HCT116 (cell line): ENCODE measurements around the gene HPCAL1. TPM values are rescaled to one million over a fixed set of nuclear protein-coding genes. Genes with fewer than 3 reads are reported as not detected.

Experiments
- ATAC-seq: fragments of 200-7000 bp; cut with Tn5 transposase; 2 replicates; pipeline ENCODE4 v1.9.1; 2020; ENCODE audit warnings: mild to moderate bottlenecking, moderate library complexity
- BruUV-seq: library from RNA; stranded (reverse); fragments of 400-500 nt; replicated peaks from 2 replicates; lab custom pipeline; 2021; lab: Mats Ljungman, UMichigan
- CTCF ChIA-PET: fragments of 300-600 bp; sonication (Branson Sonifier 250); formaldehyde crosslinking; loops from one replicate; lab custom pipeline; 2021; ENCODE audit warnings: antibody characterized with exemption; lab: Charles Lee
- POLR2A ChIA-PET: fragments of 300-600, 350-600 bp; sonication (Branson Sonifier 250); formaldehyde crosslinking; loops from one replicate; lab custom pipeline; 2021; ENCODE audit warnings: antibody characterized with exemption; lab: Charles Lee
- RAD21 ChIA-PET, 2 experiments: fragments of 300-600 bp; sonication (Branson Sonifier 250); formaldehyde crosslinking; loops; one replicate each; lab custom pipeline; 2023; ENCODE audit warnings: low total read pairs in 2 of 2; ENCODE audit not compliant: uncharacterized antibody in 2 of 2, unreplicated experiment in 2 of 2, low non-redundant PET in 1 of 2; lab: Charles Lee
- DNase-seq: peaks from one replicate; pipeline ENCODE4 v3.0.0-alpha.2; 2010; ENCODE audit warnings: low read depth, low spot score
- H2AFZ ChIP-seq: fragments of 200-600 bp; shearing (Covaris generic), sonication (generic); 2 replicates; pipeline ENCODE4 v1.6.1; 2017; ENCODE audit warnings: low read depth, mixed run types, mixed read lengths, antibody characterized with exemption, low read length; ENCODE audit not compliant: poor library complexity, severe bottlenecking
- H3K27ac ChIP-seq: 2 replicates; pipeline ENCODE4 v1.5.1; 2012; ENCODE audit warnings: low read depth, low read length
- H3K27me3 ChIP-seq: fragments of 200-600 bp; sonication (generic); 2 replicates; pipeline ENCODE4 v1.6.1; 2016; ENCODE audit warnings: mixed run types, low read length, mixed read lengths; ENCODE audit not compliant: insufficient read depth
- H3K36me3 ChIP-seq, 2 experiments: fragments of 200-500 bp in 1 of 2; fragments of 200-600 bp in 1 of 2; sonication (Bioruptor generic) in 1 of 2; sonication (generic) in 1 of 2; 2 replicates each; pipeline versions ENCODE4 v1.5.1 to v1.6.1; 2014 to 2016; ENCODE audit warnings: low read length in 2 of 2, inconsistent platforms in 1 of 2, mixed read lengths in 1 of 2, mixed run types in 1 of 2; ENCODE audit not compliant: insufficient read depth in 2 of 2, control insufficient read depth in 1 of 2
- H3K4me1 ChIP-seq, 2 experiments: fragments of 200-600 bp in 1 of 2; sonication (generic) in 1 of 2; 2 replicates each; pipeline versions ENCODE4 v1.5.1 to v1.6.1; 2012 to 2017; ENCODE audit warnings: low read length in 2 of 2, inconsistent platforms in 1 of 2, mild to moderate bottlenecking in 1 of 2, mixed read lengths in 1 of 2, mixed run types in 1 of 2, moderate library complexity in 1 of 2; ENCODE audit not compliant: insufficient read depth in 2 of 2, control insufficient read depth in 1 of 2
- H3K4me2 ChIP-seq: fragments of 200-600 bp; sonication (generic); 2 replicates; pipeline ENCODE4 v1.6.1; 2017; ENCODE audit warnings: mixed run types, low read length, mixed read lengths
- H3K4me3 ChIP-seq, 2 experiments: fragments of 200-600 bp in 1 of 2; sonication (generic) in 1 of 2; replicated peaks in 1 of 2; 2 replicates each; pipeline ENCODE4 v1.5.1; 2011 to 2016; ENCODE audit warnings: low read length in 2 of 2, control low read depth in 1 of 2, low read depth in 1 of 2, mild to moderate bottlenecking in 1 of 2, mixed read lengths in 1 of 2, mixed run types in 1 of 2
- H3K79me2 ChIP-seq: fragments of 200-600 bp; sonication (generic); 2 replicates; pipeline ENCODE4 v1.6.1; 2017; ENCODE audit warnings: mild to moderate bottlenecking, mixed run types, low read length, moderate library complexity, mixed read lengths; ENCODE audit not compliant: insufficient read depth
- H3K9ac ChIP-seq: fragments of 200-600 bp; sonication (generic); 2 replicates; pipeline ENCODE4 v1.6.1; 2016; ENCODE audit warnings: low read length, mixed read lengths
- H3K9me2 ChIP-seq: fragments of 200-600 bp; sonication (generic), shearing (Covaris generic); 2 replicates; pipeline ENCODE4 v1.6.1; 2017; ENCODE audit warnings: mixed run types, mild to moderate bottlenecking, moderate library complexity; ENCODE audit not compliant: insufficient read depth
- H3K9me3 ChIP-seq, 2 experiments: fragments of 200-500 bp in 1 of 2; fragments of 200-600 bp in 1 of 2; sonication (Bioruptor generic) in 1 of 2; sonication (generic) in 1 of 2; 2 replicates each; pipeline ENCODE4 v1.6.1; 2014 to 2017; ENCODE audit warnings: low read length in 2 of 2, mixed read lengths in 2 of 2, inconsistent platforms in 1 of 2, low read depth in 1 of 2, mild to moderate bottlenecking in 1 of 2, mixed run types in 1 of 2, moderate library complexity in 1 of 2; ENCODE audit not compliant: control insufficient read depth in 1 of 2, insufficient read depth in 1 of 2
- H4K20me1 ChIP-seq: fragments of 200-600 bp; sonication (generic), shearing (Covaris generic); 2 replicates; pipeline ENCODE4 v1.6.1; 2017; ENCODE audit warnings: mixed run types, mild to moderate bottlenecking, moderate library complexity; ENCODE audit not compliant: insufficient read depth
- CBX3 ChIP-seq: IDR thresholded peaks from 2 replicates; pipeline ENCODE4 v1.6.1; 2012; ENCODE audit warnings: low read depth
- CEBPB ChIP-seq: IDR thresholded peaks from 2 replicates; pipeline ENCODE4 v1.6.1; 2012; ENCODE audit warnings: low read depth
- EGR1 ChIP-seq: IDR thresholded peaks from 2 replicates; pipeline ENCODE4 v1.6.1; 2012; ENCODE audit warnings: low read depth
- ELF1 ChIP-seq: IDR thresholded peaks from 2 replicates; pipeline ENCODE4 v1.6.1; 2012; ENCODE audit warnings: low read depth, borderline replicate concordance
- EZH2phosphoT487 ChIP-seq: fragments of 200-600 bp; IDR thresholded peaks from 2 replicates; pipeline ENCODE4 v1.6.1; 2018; ENCODE audit warnings: antibody characterized with exemption, borderline replicate concordance
- POLR2A ChIP-seq: IDR thresholded peaks from 2 replicates; pipeline ENCODE4 v1.7.0; 2011; ENCODE audit warnings: borderline replicate concordance; ENCODE audit not compliant: insufficient read depth, insufficient read length; ENCODE audit errors: extremely low read depth
- POLR2AphosphoS5 ChIP-seq: IDR thresholded peaks from 2 replicates; pipeline ENCODE4 v1.6.1; 2011; ENCODE audit warnings: mild to moderate bottlenecking, low read depth, low read length, moderate library complexity
- SIN3A ChIP-seq: IDR thresholded peaks from 2 replicates; pipeline ENCODE4 v1.6.1; 2012; ENCODE audit warnings: low read depth
- SP1 ChIP-seq: IDR thresholded peaks from 2 replicates; pipeline ENCODE4 v1.6.1; 2012; ENCODE audit warnings: low read depth
- SRF ChIP-seq: IDR thresholded peaks from 2 replicates; pipeline ENCODE4 v1.6.1; 2012; ENCODE audit warnings: low read depth
- TCF7L2 ChIP-seq: IDR thresholded peaks from 2 replicates; pipeline ENCODE4 v1.7.0; 2011; ENCODE audit warnings: borderline replicate concordance, inconsistent platforms; ENCODE audit not compliant: insufficient read depth, insufficient read length; ENCODE audit errors: extremely low read depth
- ZNF274 ChIP-seq: fragments of 200-500 bp; sonication (Bioruptor generic); IDR thresholded peaks from 2 replicates; pipeline ENCODE4 v1.6.1; 2014; ENCODE audit warnings: mild to moderate bottlenecking, low read depth, low read length, inconsistent platforms
- intact Hi-C: fragments of 100-400 bp; cut with micrococcal nuclease; formaldehyde crosslinking; loops from 2 replicates; pipeline ENCODE4 v1.10.0; 2022
- total RNA-seq: library from RNA; stranded (reverse); gene quantifications from one replicate; pipeline ENCODE4 v1.2.1, GENCODE V29; 2021; ENCODE audit not compliant: unreplicated experiment
- TF ChIP-seq, protein P1 (sequence below): IDR thresholded peaks from 2 replicates; pipeline ENCODE4 v1.6.1; 2011; ENCODE audit warnings: mild to moderate bottlenecking, low read length, moderate library complexity; ENCODE audit not compliant: insufficient replicate concordance; ENCODE audit errors: extremely low read depth
- TF ChIP-seq, protein P2 (sequence below): IDR thresholded peaks from 2 replicates; pipeline ENCODE4 v1.6.1; 2012
- TF ChIP-seq, protein P3 (sequence below): IDR thresholded peaks from 2 replicates; pipeline ENCODE4 v1.6.1; 2012

The HPCAL1 gene
- total RNA-seq, 1 experiment from 2014 or later: 111 TPM

DNA sequence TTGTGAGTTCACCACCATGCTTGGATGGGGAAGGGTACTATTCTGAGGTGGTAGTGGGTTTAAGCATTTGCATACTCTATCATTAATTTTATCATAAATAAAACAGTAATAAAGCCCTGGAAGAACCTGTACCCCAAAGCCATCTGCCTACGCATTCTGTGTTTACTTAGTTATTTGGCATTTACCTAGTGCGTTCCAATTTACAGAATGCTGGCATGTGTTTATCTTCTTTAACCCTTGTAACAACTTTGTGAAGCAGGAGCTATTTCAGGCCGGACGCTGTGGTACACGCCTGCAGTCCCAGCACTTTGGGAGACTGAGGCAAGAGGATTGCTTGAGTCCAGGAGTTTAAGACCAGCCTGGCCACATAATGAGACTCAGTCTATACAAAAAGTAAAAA lies 163.2 kb downstream of the HPCAL1 start:
- no TSS peak for BruUV-seq
- Histone ChIP-seq H3K27ac (no peak overlapping the region), H3K36me3 (no peaks in the 10 kb centered on the region), H3K27me3 (no peaks in the 10 kb centered on the region), H3K4me1 (peaks cover 0 to 5% of the 10 kb centered on the region in 2 experiments; a peak in 1 of 4 replicates), H3K79me2 (no peaks in the 10 kb centered on the region)
- TF ChIP-seq ZNF274 (no peak), SIN3A (no peak), EZH2phosphoT487 (no peak), ELF1 (no peak), CEBPB (no peak), POLR2A (no peak), SRF (no peak), POLR2AphosphoS5 (no peak), SP1 (no peak), TCF7L2 (no peak), CBX3 (no peak), EGR1 (no peak)
- TF ChIP-seq, protein P1, sequence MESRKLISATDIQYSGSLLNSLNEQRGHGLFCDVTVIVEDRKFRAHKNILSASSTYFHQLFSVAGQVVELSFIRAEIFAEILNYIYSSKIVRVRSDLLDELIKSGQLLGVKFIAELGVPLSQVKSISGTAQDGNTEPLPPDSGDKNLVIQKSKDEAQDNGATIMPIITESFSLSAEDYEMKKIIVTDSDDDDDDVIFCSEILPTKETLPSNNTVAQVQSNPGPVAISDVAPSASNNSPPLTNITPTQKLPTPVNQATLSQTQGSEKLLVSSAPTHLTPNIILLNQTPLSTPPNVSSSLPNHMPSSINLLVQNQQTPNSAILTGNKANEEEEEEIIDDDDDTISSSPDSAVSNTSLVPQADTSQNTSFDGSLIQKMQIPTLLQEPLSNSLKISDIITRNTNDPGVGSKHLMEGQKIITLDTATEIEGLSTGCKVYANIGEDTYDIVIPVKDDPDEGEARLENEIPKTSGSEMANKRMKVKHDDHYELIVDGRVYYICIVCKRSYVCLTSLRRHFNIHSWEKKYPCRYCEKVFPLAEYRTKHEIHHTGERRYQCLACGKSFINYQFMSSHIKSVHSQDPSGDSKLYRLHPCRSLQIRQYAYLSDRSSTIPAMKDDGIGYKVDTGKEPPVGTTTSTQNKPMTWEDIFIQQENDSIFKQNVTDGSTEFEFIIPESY: no peak
- TF ChIP-seq, protein P2, sequence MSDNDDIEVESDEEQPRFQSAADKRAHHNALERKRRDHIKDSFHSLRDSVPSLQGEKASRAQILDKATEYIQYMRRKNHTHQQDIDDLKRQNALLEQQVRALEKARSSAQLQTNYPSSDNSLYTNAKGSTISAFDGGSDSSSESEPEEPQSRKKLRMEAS: no peak
- TF ChIP-seq, protein P3, sequence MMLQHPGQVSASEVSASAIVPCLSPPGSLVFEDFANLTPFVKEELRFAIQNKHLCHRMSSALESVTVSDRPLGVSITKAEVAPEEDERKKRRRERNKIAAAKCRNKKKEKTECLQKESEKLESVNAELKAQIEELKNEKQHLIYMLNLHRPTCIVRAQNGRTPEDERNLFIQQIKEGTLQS: no peak
- TF ChIP-seq, all 23 proteins: peak for 0
- CTCF ChIA-PET: no interaction called here
- Histone ChIP-seq H3K4me2 (no peak overlapping the region), H3K9ac (no peak overlapping the region), H3K4me3 (no peak overlapping the region), H2AFZ (no peak overlapping the region), H3K9me2 (no peaks in the 10 kb centered on the region), H3K9me3 (no peaks in the 10 kb centered on the region), H4K20me1 (no peaks in the 10 kb centered on the region)
- no peak for ATAC-seq
- RAD21 ChIA-PET: no interaction called here
- POLR2A ChIA-PET: no interaction called here
- intact Hi-C loops: no loop called here
- DNase-seq: no peak
